Measurements from ENCODE around the gene PPP1R9A.

GRCh38 chr7:94875201-94875600 is 32.2 kb upstream of the PPP1R9A start:
- TF ChIP-seq CTCF (IDR thresholded peaks at IDR 0.05) (no peak), POLR2A (IDR thresholded peaks at IDR 0.05) (no peak)

Measured in sigmoid colon (tissue), 3 donors.